ENCODE results near the gene CLDN11. TPM values are rescaled to one million over a fixed set of nuclear protein-coding genes. Genes with fewer than 3 reads are reported as not detected.

The CLDN11 gene
- total RNA-seq, 1 experiment from 2014 or later, result 12.1 TPM

GRCh38 chr3:170441412-170441811 lies 22.7 kb downstream of the CLDN11 start:
- peaks cover 10% of the 10 kb centered on the region for H3K4me1 Mint-ChIP-seq
- H3K4me3 Mint-ChIP-seq, result no peak overlapping the region
- H3K27me3 Mint-ChIP-seq (ENCODE audit: low read depth), result no peaks in the 10 kb centered on the region; the same call in 1 of the 2 replicates
- peaks cover 3% of the 10 kb centered on the region; the same call in 1 of the 2 replicates for H3K9me3 Mint-ChIP-seq
- no peak overlapping the region for H3K27ac Mint-ChIP-seq
- no peaks in the 10 kb centered on the region for H3K36me3 Mint-ChIP-seq
- ChIA-PET CTCF (no interaction called here), POLR2A (no interaction called here)
- TF ChIP-seq ZNF121 (CRISPR knock-in tag; IDR thresholded peaks at IDR 0.05) (no peak), GTF2I (CRISPR knock-in tag; conservative IDR thresholded peaks at IDR 0.05) (no peak), GABPB1 (CRISPR knock-in tag; IDR thresholded peaks at IDR 0.05) (no peak), CBFB (CRISPR knock-in tag; IDR thresholded peaks at IDR 0.05; ENCODE audit: low read depth) (no peak), IRF2 (CRISPR knock-in tag; IDR thresholded peaks at IDR 0.05; ENCODE audit: borderline replicate concordance, low read depth) (no peak), NFYB (CRISPR knock-in tag; conservative IDR thresholded peaks at IDR 0.05; ENCODE audit: low read depth) (no peak), FOXP1 (CRISPR knock-in tag; IDR thresholded peaks at IDR 0.05; ENCODE audit: borderline replicate concordance) (no peak), EMX1 (CRISPR knock-in tag; IDR thresholded peaks at IDR 0.05) (no peak), JUN (CRISPR knock-in tag; IDR thresholded peaks at IDR 0.05) (no peak), NR3C1 (CRISPR knock-in tag; conservative IDR thresholded peaks at IDR 0.05; ENCODE audit: low read depth) (no peak), ZBTB43 (CRISPR knock-in tag; IDR thresholded peaks at IDR 0.05) (no peak), NFATC4 (CRISPR knock-in tag; IDR thresholded peaks at IDR 0.05) (no peak)
- DNase-seq (ENCODE audit: low spot score) (no peak), ATAC-seq (no peak)

- H3K36me3 Mint-ChIP-seq, result no peaks in the 10 kb centered on the region
- CTCF ChIA-PET, result interaction anchor here (0.7 to 2.0 kb wide), 3 partner anchors 12 to 60 kb away, joined by 4 to 6 read pairs (median 4); no protein-coding TSS in a partner anchor
- H3K4me1 Mint-ChIP-seq, result peaks cover 2% of the 10 kb centered on the region
- ATAC-seq (no peak), DNase-seq (ENCODE audit: low spot score) (no peak)
- POLR2A ChIA-PET, result no interaction called here
- no peak overlapping the region for H3K27ac Mint-ChIP-seq
- TF ChIP-seq TEAD4 (CRISPR knock-in tag; IDR thresholded peaks at IDR 0.05) (no peak), USF2 (CRISPR knock-in tag; IDR thresholded peaks at IDR 0.05) (peak; percentile 43; the same call in 1 of the 2 replicates)
- H3K27me3 Mint-ChIP-seq (ENCODE audit: low read depth), result no peaks in the 10 kb centered on the region; the same call in 1 of the 2 replicates
- peaks cover 3% of the 10 kb centered on the region; the same call in 1 of the 2 replicates for H3K9me3 Mint-ChIP-seq
- no peak overlapping the region for H3K4me3 Mint-ChIP-seq
These were observed 24.3 kb downstream of the CLDN11 start for GRCh38 chr3:170442947-170443346.

GRCh38 chr3:170443457-170443856 lies 24.8 kb downstream of the CLDN11 start:
- Mint-ChIP-seq H3K27ac (no peak overlapping the region), H3K4me3 (no peak overlapping the region), H3K9me3 (peaks cover 3% of the 10 kb centered on the region; the same call in 1 of the 2 replicates), H3K4me1 (no peaks in the 10 kb centered on the region), H3K36me3 (no peaks in the 10 kb centered on the region), H3K27me3 (ENCODE audit: low read depth) (no peaks in the 10 kb centered on the region; the same call in 1 of the 2 replicates)
- ATAC-seq (no peak), DNase-seq (ENCODE audit: low spot score) (no peak)
- POLR2A ChIA-PET, result no interaction called here
- CTCF ChIA-PET, result interaction anchor here (1.6 to 2.0 kb wide), 2 partner anchors 13 to 30 kb away, joined by 4 to 6 read pairs; no protein-coding TSS in a partner anchor
- TF ChIP-seq NR3C1 (CRISPR knock-in tag; conservative IDR thresholded peaks at IDR 0.05; ENCODE audit: low read depth) (no peak), STAT6 (CRISPR knock-in tag; conservative IDR thresholded peaks at IDR 0.05; ENCODE audit: low read depth) (no peak), MYBL2 (CRISPR knock-in tag; IDR thresholded peaks at IDR 0.05) (no peak), TEAD1 (CRISPR knock-in tag; IDR thresholded peaks at IDR 0.05) (no peak), AR (CRISPR knock-in tag; IDR thresholded peaks at IDR 0.05) (no peak), ZNF232 (CRISPR knock-in tag; IDR thresholded peaks at IDR 0.05) (no peak), PREB (CRISPR knock-in tag; IDR thresholded peaks at IDR 0.05; ENCODE audit: borderline replicate concordance) (no peak), ETV6 (CRISPR knock-in tag; IDR thresholded peaks at IDR 0.05) (no peak), FOXP4 (CRISPR knock-in tag; IDR thresholded peaks at IDR 0.05) (no peak), ZNF138 (CRISPR knock-in tag; conservative IDR thresholded peaks at IDR 0.05) (no peak)

Measured in WTC11 (cell line).